ENCODE results near the gene USP1.

The USP1 gene

GRCh38 chr1:62492521-62492920 lies 55.7 kb downstream of the USP1 start:
- DNase-seq (ENCODE audit: low read depth) = no peak

GRCh38 chr1:62493656-62494055 lies 56.8 kb downstream of the USP1 start:
- DNase-seq (ENCODE audit: low read depth) = no peak

- no peak for DNase-seq (ENCODE audit: low read depth)
Observed at GRCh38 chr1:62494137-62494536, 57.3 kb downstream of the USP1 start.

- DNase-seq (ENCODE audit: low read depth) = no peak
Observed at GRCh38 chr1:62500210-62500609, 63.4 kb downstream of the USP1 start.
